ENCODE results near the gene BORCS5.

BORCS5 gene

DNA sequence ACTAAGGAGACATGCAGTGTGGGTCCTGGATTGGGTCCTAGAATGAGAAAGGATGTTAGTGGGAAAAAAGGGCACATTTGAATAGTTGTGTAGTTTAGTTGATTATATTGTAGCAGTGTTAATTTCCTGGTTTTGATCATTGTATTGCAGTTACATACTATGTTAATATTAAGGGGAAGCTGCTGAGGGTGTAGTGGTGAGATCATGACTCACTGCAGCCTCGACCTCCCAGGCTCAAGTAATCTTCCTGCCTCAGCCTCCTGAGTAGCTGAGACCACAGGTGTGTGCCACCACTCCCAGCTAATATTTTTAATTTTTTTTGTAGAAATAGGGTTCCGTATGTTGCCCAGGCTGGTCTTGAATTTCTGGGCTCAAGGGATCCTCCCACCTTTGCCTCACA is 21.7 kb downstream of the BORCS5 start:
- H4K20me1 ChIP-seq (ENCODE audit: insufficient read depth, low read length) = no peaks in the 10 kb centered on the region
- no peak overlapping the region for H3K4me3 ChIP-seq (ENCODE audit: low read length)
- no peak for DNase-seq
- H3K27ac ChIP-seq (ENCODE audit: low read length) = no peak overlapping the region
- no peaks in the 10 kb centered on the region for H3K27me3 ChIP-seq (replicated peaks; ENCODE audit: insufficient read depth, low read length)
- no peaks in the 10 kb centered on the region; the same call in 1 of the 2 replicates for H3K36me3 ChIP-seq (replicated peaks; ENCODE audit: insufficient read depth, low read length)
- no peak overlapping the region for H3K4me2 ChIP-seq (ENCODE audit: low read depth, low read length)
- H3K9me2 ChIP-seq (replicated peaks; ENCODE audit: insufficient read depth, low read length) = no peaks in the 10 kb centered on the region; the same call in 1 of the 2 replicates
- H3F3A ChIP-seq (ENCODE audit: insufficient read depth, low read length) = no peaks in the 10 kb centered on the region
- no peak for TF ChIP-seq EZH2 (optimal IDR thresholded peaks at IDR 0.05; ENCODE audit: low read depth, low read length)
- TF ChIP-seq, protein P1, sequence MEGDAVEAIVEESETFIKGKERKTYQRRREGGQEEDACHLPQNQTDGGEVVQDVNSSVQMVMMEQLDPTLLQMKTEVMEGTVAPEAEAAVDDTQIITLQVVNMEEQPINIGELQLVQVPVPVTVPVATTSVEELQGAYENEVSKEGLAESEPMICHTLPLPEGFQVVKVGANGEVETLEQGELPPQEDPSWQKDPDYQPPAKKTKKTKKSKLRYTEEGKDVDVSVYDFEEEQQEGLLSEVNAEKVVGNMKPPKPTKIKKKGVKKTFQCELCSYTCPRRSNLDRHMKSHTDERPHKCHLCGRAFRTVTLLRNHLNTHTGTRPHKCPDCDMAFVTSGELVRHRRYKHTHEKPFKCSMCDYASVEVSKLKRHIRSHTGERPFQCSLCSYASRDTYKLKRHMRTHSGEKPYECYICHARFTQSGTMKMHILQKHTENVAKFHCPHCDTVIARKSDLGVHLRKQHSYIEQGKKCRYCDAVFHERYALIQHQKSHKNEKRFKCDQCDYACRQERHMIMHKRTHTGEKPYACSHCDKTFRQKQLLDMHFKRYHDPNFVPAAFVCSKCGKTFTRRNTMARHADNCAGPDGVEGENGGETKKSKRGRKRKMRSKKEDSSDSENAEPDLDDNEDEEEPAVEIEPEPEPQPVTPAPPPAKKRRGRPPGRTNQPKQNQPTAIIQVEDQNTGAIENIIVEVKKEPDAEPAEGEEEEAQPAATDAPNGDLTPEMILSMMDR (IDR thresholded peaks at IDR 0.05; ENCODE audit: low read length) = no peak
- TF ChIP-seq EZH2phosphoT487 (IDR thresholded peaks at IDR 0.05; ENCODE audit: low read length) = no peak
- H3K9me3 ChIP-seq (replicated peaks; ENCODE audit: insufficient read depth, low read length) = no peaks in the 10 kb centered on the region
- H3K4me1 ChIP-seq (ENCODE audit: low read length) = no peaks in the 10 kb centered on the region
- no peak overlapping the region for H3K9ac ChIP-seq (ENCODE audit: low read length)
- no peak overlapping the region for H2AFZ ChIP-seq (ENCODE audit: low read length)
- H3K79me2 ChIP-seq (ENCODE audit: low read length) = peaks cover 9% of the 10 kb centered on the region

DNA sequence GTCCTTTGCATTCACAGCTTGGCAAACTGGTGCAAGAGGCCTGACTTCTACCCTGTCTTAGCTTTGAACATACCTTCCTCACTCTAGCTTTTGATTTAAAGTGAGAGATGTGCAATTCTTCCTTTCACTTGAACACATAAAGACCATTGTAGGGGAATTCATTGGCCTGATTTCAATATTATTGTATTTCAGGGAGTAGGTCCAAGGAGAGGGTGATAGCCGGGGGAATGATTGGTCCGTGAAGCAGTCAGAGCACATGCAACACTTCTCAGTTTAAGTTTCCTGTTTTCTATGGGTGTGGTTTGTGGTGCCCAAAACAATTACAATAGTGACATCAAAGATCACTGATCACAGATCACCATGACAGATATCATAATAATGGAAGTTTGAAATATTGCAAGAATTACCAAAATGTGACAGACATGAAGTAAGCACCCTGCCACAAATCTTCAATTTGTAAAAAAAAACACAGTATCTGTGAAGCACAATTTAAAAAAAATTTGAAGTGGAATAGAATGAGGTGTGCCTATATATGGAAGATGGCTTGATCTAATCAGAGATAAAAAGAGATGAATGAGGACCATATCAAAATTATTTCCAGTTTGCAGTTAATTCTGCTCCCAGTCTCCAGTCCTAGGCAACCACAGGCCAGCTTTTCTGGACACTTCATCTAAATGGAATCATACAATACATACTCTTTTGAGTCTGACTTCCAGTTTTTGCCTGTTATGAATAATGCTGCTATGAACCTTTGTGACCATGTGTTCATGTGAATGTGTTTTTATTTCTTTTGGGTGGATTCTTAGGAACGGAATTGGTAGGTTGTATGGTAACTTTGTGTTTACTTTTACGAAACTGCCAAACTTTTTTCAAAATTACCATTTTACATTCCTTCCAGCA is 23.2 kb downstream of the BORCS5 start:
- Histone ChIP-seq H3K79me2 (ENCODE audit: low read length) (0 out of 2 replicates have a peak, but pooled peaks cover 8% of the 10 kb centered on the region), H3K9me3 (replicated peaks; ENCODE audit: insufficient read depth, low read length) (no peaks in the 10 kb centered on the region), H3K36me3 (replicated peaks; ENCODE audit: insufficient read depth, low read length) (no peaks in the 10 kb centered on the region; the same call in 1 of the 2 replicates), H3F3A (ENCODE audit: insufficient read depth, low read length) (no peaks in the 10 kb centered on the region), H3K27me3 (replicated peaks; ENCODE audit: insufficient read depth, low read length) (no peaks in the 10 kb centered on the region), H3K4me2 (ENCODE audit: low read depth, low read length) (no peak overlapping the region), H3K27ac (ENCODE audit: low read length) (no peak overlapping the region), H3K9me2 (replicated peaks; ENCODE audit: insufficient read depth, low read length) (no peaks in the 10 kb centered on the region; the same call in 1 of the 2 replicates), H3K9ac (ENCODE audit: low read length) (no peak overlapping the region), H4K20me1 (ENCODE audit: insufficient read depth, low read length) (no peaks in the 10 kb centered on the region), H3K4me3 (ENCODE audit: low read length) (no peak overlapping the region), H3K4me1 (ENCODE audit: low read length) (peaks cover 4% of the 10 kb centered on the region; the same call in 1 of the 2 replicates), H2AFZ (ENCODE audit: low read length) (no peak overlapping the region)
- TF ChIP-seq EZH2 (optimal IDR thresholded peaks at IDR 0.05; ENCODE audit: low read depth, low read length) = no peak
- no peak for TF ChIP-seq EZH2phosphoT487 (IDR thresholded peaks at IDR 0.05; ENCODE audit: low read length)
- no peak for DNase-seq

DNA sequence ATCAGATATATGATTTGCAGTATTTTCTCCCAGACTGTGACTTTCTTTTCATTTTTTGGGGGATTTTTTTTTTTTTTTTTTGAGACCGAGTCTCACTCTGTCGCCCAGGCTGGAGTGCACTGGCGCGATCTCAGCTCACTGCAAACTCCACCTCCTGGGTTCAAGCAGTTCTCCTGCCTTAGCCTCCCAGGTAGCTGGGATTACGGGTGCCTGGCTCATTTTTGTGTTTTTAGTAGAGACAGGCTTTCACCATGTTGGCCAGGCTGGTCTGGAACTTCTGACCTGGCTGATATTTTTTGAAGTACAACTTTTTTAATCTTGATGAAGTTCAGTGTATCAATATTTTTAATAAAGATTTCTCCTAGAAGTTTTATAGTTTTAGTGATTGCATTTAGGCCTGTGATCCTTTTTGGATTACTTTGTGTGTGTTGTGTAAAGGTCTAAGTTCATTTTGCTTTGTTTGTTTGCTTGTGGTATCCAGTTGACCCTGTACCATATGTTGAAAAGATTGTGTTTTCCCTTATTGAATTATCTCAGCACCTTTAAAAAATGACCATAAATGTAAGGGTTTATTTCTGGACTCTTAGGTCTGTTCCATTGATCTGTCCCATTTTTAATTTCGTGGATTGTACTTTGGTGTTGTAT is 24.2 kb downstream of the BORCS5 start:
- TF ChIP-seq EZH2 (optimal IDR thresholded peaks at IDR 0.05; ENCODE audit: low read depth, low read length) = no peak
- TF ChIP-seq, protein P1 (IDR thresholded peaks at IDR 0.05; ENCODE audit: low read length) = no peak
- no peak for TF ChIP-seq EZH2phosphoT487 (IDR thresholded peaks at IDR 0.05; ENCODE audit: low read length)
- no peaks in the 10 kb centered on the region for H3K27me3 ChIP-seq (replicated peaks; ENCODE audit: insufficient read depth, low read length)
- no peaks in the 10 kb centered on the region for H3F3A ChIP-seq (ENCODE audit: insufficient read depth, low read length)

More for the DNA sequence above, 24.2 kb downstream of the BORCS5 start:
- Histone ChIP-seq H3K4me2 (ENCODE audit: low read depth, low read length) (no peak overlapping the region), H3K36me3 (replicated peaks; ENCODE audit: insufficient read depth, low read length) (no peaks in the 10 kb centered on the region; the same call in 1 of the 2 replicates), H3K9ac (ENCODE audit: low read length) (no peak overlapping the region), H4K20me1 (ENCODE audit: insufficient read depth, low read length) (no peaks in the 10 kb centered on the region), H3K9me2 (replicated peaks; ENCODE audit: insufficient read depth, low read length) (no peaks in the 10 kb centered on the region; the same call in 1 of the 2 replicates), H3K27ac (ENCODE audit: low read length) (no peak overlapping the region), H3K79me2 (ENCODE audit: low read length) (0 out of 2 replicates have a peak, but pooled peaks cover 8% of the 10 kb centered on the region), H3K9me3 (replicated peaks; ENCODE audit: insufficient read depth, low read length) (no peaks in the 10 kb centered on the region), H3K4me3 (ENCODE audit: low read length) (no peak overlapping the region), H3K4me1 (ENCODE audit: low read length) (peaks cover 5% of the 10 kb centered on the region; the same call in 1 of the 2 replicates), H2AFZ (ENCODE audit: low read length) (no peak overlapping the region)
- DNase-seq = no peak
